ENCODE measurements around the gene WDR76.

- TF ChIP-seq, protein P1, sequence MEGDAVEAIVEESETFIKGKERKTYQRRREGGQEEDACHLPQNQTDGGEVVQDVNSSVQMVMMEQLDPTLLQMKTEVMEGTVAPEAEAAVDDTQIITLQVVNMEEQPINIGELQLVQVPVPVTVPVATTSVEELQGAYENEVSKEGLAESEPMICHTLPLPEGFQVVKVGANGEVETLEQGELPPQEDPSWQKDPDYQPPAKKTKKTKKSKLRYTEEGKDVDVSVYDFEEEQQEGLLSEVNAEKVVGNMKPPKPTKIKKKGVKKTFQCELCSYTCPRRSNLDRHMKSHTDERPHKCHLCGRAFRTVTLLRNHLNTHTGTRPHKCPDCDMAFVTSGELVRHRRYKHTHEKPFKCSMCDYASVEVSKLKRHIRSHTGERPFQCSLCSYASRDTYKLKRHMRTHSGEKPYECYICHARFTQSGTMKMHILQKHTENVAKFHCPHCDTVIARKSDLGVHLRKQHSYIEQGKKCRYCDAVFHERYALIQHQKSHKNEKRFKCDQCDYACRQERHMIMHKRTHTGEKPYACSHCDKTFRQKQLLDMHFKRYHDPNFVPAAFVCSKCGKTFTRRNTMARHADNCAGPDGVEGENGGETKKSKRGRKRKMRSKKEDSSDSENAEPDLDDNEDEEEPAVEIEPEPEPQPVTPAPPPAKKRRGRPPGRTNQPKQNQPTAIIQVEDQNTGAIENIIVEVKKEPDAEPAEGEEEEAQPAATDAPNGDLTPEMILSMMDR (IDR thresholded peaks at IDR 0.05; ENCODE audit: insufficient read depth, low read length), result no peak
- TF ChIP-seq, protein P2, sequence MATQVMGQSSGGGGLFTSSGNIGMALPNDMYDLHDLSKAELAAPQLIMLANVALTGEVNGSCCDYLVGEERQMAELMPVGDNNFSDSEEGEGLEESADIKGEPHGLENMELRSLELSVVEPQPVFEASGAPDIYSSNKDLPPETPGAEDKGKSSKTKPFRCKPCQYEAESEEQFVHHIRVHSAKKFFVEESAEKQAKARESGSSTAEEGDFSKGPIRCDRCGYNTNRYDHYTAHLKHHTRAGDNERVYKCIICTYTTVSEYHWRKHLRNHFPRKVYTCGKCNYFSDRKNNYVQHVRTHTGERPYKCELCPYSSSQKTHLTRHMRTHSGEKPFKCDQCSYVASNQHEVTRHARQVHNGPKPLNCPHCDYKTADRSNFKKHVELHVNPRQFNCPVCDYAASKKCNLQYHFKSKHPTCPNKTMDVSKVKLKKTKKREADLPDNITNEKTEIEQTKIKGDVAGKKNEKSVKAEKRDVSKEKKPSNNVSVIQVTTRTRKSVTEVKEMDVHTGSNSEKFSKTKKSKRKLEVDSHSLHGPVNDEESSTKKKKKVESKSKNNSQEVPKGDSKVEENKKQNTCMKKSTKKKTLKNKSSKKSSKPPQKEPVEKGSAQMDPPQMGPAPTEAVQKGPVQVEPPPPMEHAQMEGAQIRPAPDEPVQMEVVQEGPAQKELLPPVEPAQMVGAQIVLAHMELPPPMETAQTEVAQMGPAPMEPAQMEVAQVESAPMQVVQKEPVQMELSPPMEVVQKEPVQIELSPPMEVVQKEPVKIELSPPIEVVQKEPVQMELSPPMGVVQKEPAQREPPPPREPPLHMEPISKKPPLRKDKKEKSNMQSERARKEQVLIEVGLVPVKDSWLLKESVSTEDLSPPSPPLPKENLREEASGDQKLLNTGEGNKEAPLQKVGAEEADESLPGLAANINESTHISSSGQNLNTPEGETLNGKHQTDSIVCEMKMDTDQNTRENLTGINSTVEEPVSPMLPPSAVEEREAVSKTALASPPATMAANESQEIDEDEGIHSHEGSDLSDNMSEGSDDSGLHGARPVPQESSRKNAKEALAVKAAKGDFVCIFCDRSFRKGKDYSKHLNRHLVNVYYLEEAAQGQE (IDR thresholded peaks at IDR 0.05; ENCODE audit: insufficient replicate concordance, low read depth), result no peak
Measured at GRCh38 chr15:43911235-43911781, 84.5 kb downstream of the WDR76 start.

Data from HL-60 (cell line).